Stomach (tissue), 4 donors: ENCODE measurements around the gene VDAC2.

Experiments
- CTCF ChIP-seq, 7 experiments: fragments of 450-650 bp in 4 of 7; fragments of 200-600 bp in 3 of 7; sonication (generic) in 3 of 7; IDR thresholded peaks; one replicate each; pipeline ENCODE4 v1.5.1; 2016 to 2019; ENCODE audit warnings: antibody characterized with exemption in 7 of 7, control low read depth in 2 of 7, mild to moderate bottlenecking in 1 of 7
- EP300 ChIP-seq: sonication (generic); formaldehyde crosslinking; IDR thresholded peaks from one replicate; pipeline ENCODE4 v1.6.1; 2017; ENCODE audit warnings: antibody characterized with exemption
- POLR2A ChIP-seq, 4 donors: fragments of 450-650 bp; IDR thresholded peaks; one replicate each; pipeline ENCODE4 v1.6.1; 2016; ENCODE audit warnings: antibody characterized with exemption in 4 of 4, control low read depth in 2 of 4, mild to moderate bottlenecking in 1 of 4, moderate library complexity in 1 of 4

- TF ChIP-seq CTCF (IDR thresholded peaks at IDR 0.05), result no peak
- TF ChIP-seq EP300, result no peak
- TF ChIP-seq POLR2A (IDR thresholded peaks at IDR 0.05), result no peak
These were observed 62.3 kb downstream of the VDAC2 start for GRCh38 chr10:75272896-75273295.
